ENCODE results near the gene EIF4G3.

EIF4G3 gene

DNA sequence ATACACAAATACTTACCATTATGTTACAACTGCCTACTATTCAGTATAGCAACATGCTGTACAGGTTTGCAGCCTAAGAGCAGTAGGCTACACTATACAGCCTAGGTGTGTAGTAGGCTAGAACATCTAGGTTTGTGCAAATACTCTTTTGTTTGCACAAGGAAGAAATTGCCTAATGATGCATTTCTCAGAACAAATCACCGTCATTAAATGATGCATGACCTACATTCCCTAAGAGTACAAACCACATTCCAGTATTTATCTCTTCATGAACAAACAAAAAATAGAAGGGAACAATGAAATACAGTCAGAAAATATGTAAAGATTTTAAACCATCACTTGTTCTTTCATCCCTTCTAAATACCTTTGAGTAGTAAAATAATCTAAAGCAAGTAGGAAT is 279.9 kb downstream of the EIF4G3 start:
- no peak for DNase-seq
- TF ChIP-seq, protein P1, sequence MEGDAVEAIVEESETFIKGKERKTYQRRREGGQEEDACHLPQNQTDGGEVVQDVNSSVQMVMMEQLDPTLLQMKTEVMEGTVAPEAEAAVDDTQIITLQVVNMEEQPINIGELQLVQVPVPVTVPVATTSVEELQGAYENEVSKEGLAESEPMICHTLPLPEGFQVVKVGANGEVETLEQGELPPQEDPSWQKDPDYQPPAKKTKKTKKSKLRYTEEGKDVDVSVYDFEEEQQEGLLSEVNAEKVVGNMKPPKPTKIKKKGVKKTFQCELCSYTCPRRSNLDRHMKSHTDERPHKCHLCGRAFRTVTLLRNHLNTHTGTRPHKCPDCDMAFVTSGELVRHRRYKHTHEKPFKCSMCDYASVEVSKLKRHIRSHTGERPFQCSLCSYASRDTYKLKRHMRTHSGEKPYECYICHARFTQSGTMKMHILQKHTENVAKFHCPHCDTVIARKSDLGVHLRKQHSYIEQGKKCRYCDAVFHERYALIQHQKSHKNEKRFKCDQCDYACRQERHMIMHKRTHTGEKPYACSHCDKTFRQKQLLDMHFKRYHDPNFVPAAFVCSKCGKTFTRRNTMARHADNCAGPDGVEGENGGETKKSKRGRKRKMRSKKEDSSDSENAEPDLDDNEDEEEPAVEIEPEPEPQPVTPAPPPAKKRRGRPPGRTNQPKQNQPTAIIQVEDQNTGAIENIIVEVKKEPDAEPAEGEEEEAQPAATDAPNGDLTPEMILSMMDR (IDR thresholded peaks at IDR 0.05), result no peak
- intact Hi-C loops (cut with DNase I; ENCODE audit: low total_unique reads), result no loop called here
- no peaks in the 10 kb centered on the region for H3K4me1 ChIP-seq
- H3K4me3 ChIP-seq, result no peak overlapping the region
- H3K27ac ChIP-seq, result no peak overlapping the region
- H3K36me3 ChIP-seq, result peaks cover 13 to 28% (median 22%) of the 10 kb centered on the region in 3 donors
- no peaks in the 10 kb centered on the region for H3K27me3 ChIP-seq
- no peaks in the 10 kb centered on the region for H3K9me3 ChIP-seq

DNA sequence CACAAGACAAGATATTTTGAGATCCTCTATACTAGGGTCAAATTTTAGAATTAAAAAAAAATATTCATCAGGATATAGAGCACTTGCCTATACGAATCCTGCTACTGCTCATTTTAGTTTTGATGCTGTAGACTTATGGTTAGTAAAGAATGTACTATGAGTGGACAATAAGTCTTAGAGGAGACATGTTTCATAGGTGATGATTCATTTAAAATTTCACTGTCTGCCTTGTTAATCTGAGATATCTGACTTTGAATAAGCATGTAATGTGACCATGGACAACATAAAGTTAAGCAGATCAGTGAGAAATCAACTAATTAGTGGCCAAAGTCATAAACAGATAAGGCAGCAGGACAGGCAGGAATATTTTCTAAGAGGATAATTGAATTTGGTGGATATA is 282.8 kb downstream of the EIF4G3 start:
- Histone ChIP-seq H3K9me3 (no peaks in the 10 kb centered on the region), H3K36me3 (peaks cover 20 to 34% (median 27%) of the 10 kb centered on the region in 3 donors), H3K27me3 (no peaks in the 10 kb centered on the region), H3K27ac (no peak overlapping the region), H3K4me3 (no peak overlapping the region), H3K4me1 (no peaks in the 10 kb centered on the region)
- intact Hi-C loops (cut with DNase I; ENCODE audit: low total_unique reads), result no loop called here
- DNase-seq, result no peak
- TF ChIP-seq, protein P1 (IDR thresholded peaks at IDR 0.05), result no peak

DNA sequence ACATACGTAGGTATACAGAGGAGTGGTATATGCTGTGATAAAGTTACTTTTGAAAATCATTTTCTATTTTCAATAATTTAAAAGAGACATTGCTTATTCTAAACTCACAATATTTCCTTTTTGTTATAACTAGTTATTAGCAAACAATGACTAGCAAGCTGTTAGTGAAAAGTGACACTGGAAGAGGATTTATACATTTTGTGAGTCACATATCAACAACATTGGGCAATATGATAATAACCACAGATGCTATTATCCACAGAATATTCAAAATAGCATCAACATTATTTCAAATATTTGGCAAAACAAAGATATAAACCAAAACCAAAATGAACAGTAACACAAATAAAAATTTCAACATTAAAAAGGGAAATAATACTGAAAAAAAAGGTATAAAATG is 285.6 kb downstream of the EIF4G3 start:
- no peak overlapping the region for H3K27ac ChIP-seq
- DNase-seq, result no peak
- intact Hi-C loops (cut with DNase I; ENCODE audit: low total_unique reads), result no loop called here
- H3K4me3 ChIP-seq, result no peak overlapping the region
- peaks cover 25 to 34% (median 27%) of the 10 kb centered on the region in 3 donors for H3K36me3 ChIP-seq
- TF ChIP-seq, protein P1 (IDR thresholded peaks at IDR 0.05), result no peak
- H3K4me1 ChIP-seq, result no peaks in the 10 kb centered on the region
- H3K9me3 ChIP-seq, result no peaks in the 10 kb centered on the region
- no peaks in the 10 kb centered on the region for H3K27me3 ChIP-seq

DNA sequence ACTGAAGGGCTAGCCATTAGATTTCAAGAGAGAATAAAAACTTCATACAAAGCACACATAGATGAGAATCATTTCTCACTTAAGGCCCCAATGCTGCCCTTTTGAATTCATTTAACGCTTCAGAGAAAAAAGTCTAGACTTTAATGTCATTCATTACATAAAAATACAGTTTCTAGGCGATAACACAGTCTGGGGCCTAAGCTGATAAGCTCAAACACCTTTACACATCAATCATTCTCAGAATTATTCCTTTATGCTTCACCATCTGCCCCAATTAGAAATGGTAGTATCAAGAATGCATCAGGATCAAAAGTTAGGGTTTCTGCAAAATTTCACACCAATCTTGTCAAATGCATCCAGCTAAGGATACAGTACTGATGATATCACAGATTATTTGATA is 289.5 kb downstream of the EIF4G3 start:
- TF ChIP-seq, protein P1 (IDR thresholded peaks at IDR 0.05), result no peak
- H3K27ac ChIP-seq, result no peak overlapping the region
- H3K4me1 ChIP-seq, result no peaks in the 10 kb centered on the region
- DNase-seq, result no peak
- no peak overlapping the region for H3K4me3 ChIP-seq
- H3K36me3 ChIP-seq, result peaks cover 8 to 25% (median 19%) of the 10 kb centered on the region in 3 donors
- intact Hi-C loops (cut with DNase I; ENCODE audit: low total_unique reads), result no loop called here
- H3K9me3 ChIP-seq, result no peaks in the 10 kb centered on the region
- no peaks in the 10 kb centered on the region for H3K27me3 ChIP-seq

DNA sequence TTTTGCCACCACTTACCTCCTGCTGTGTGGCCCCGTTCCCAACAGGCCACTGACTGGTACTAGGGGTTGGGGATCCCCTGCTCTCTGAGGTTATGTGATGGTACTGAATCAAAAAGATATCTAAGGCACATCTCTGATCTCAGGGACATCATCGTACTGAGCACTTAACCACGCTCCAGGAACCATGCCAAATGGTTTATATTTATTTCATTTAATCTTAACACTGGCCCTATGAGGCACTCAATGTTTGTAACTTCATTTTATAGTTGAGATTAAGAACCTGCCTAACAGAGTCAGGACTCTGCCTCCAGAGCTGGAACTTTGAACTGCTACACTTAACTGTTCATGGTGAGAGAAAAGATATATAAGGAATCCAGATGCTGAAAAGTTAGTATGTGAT is 291.6 kb downstream of the EIF4G3 start:
- intact Hi-C loops (cut with DNase I; ENCODE audit: low total_unique reads), result no loop called here
- Histone ChIP-seq H3K27ac (no peak overlapping the region), H3K4me3 (no peak overlapping the region), H3K36me3 (peaks cover 4 to 14% (median 5%) of the 10 kb centered on the region in 3 donors), H3K4me1 (no peaks in the 10 kb centered on the region), H3K9me3 (no peaks in the 10 kb centered on the region), H3K27me3 (no peaks in the 10 kb centered on the region)
- DNase-seq, result no peak
- TF ChIP-seq, protein P1 (IDR thresholded peaks at IDR 0.05), result no peak

DNA sequence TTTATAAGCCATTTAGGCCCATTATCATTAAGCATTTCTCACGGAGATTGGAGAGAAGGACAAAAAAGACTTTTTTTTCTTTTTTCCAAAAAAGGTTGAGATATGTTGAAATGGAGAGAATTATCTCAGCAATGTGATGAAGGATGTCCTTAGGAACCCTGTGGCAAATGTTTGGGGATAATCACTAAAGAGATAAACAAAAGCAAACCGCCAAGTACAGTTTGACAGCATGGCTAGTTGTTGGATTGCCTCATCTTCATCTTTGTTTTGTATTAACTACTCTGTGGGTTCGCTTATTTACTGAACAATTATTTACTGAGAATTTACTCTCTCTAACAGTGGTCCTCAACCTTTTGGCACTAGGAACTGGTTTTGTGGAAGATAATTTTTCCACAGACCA is 292.2 kb downstream of the EIF4G3 start:
- Histone ChIP-seq H3K27me3 (no peaks in the 10 kb centered on the region), H3K9me3 (no peaks in the 10 kb centered on the region), H3K36me3 (peaks cover 5 to 14% (median 8%) of the 10 kb centered on the region in 3 donors), H3K4me1 (no peaks in the 10 kb centered on the region), H3K4me3 (no peak overlapping the region), H3K27ac (no peak overlapping the region)
- no peak for DNase-seq
- TF ChIP-seq, protein P1 (IDR thresholded peaks at IDR 0.05), result no peak
- intact Hi-C loops (cut with DNase I; ENCODE audit: low total_unique reads), result no loop called here

Data from tibial artery (tissue), 4 donors.